GM21515 (cell line): Measurements from ENCODE around the gene RFC3.

Experiments
- ATAC-seq: cut with Tn5 transposase; IDR thresholded peaks from one replicate; pipeline ENCODE4 v1.9.1; 2021; ENCODE audit not compliant: unreplicated experiment

RFC3 gene

GRCh38 chr13:33863188-33863789 lies 45.3 kb downstream of the RFC3 start:
- no peak for ATAC-seq

GRCh38 chr13:33865945-33866344 lies 48.0 kb downstream of the RFC3 start:
- peak; percentile 83 for ATAC-seq

DNA sequence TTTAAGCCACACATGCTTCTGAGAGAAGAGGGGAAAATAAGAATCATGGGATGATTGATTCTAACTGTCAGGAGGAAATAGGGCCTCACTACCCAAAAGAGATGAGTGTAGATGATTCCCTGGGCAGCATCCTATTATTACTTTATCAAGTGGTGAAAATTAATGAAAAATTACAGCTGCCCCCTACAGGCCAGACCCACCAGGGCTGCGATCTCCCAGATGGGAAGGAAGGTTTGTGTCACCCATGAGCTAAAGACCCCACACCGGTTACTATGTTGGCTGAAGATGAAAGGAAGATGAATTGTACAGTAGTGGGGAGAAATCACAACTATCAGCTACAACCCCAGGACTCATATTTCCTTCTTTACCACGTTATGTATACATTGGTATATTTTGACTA lies 49.5 kb downstream of the RFC3 start:
- ATAC-seq, result no peak

- no peak for ATAC-seq
Observed at GRCh38 chr13:33868343-33868994, 50.5 kb downstream of the RFC3 start.

- ATAC-seq, result no peak
Observed at GRCh38 chr13:33869005-33869404, 51.1 kb downstream of the RFC3 start.

DNA sequence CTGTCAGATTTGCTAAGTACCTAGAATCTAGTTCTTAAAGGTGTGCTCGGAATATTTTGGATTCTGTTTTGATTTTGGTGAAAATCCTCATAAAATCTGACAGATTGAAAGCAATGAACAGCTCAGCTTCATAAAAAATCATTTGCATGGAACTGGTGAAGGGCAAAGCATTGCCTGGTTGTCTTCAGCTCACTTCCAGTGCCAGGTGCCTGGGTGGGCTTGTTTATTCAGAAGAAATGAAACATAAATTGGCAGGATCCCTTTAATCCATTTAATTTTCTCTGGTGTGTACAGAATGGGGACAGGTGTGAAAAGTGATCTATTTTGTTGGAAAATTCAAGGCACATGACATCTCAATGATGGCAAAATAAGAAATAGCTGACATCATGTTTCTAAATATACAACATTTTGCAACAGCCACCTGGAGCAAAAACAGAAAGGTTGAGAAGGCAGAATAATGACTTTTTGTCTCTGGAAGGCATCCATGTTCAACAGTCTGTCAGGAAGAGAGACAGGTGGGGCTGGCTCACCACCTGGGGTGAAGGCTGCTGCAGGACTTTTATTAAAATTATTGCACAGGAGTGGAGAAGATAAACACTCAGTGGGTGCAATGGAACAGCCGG lies 52.2 kb downstream of the RFC3 start:
- no peak for ATAC-seq

DNA sequence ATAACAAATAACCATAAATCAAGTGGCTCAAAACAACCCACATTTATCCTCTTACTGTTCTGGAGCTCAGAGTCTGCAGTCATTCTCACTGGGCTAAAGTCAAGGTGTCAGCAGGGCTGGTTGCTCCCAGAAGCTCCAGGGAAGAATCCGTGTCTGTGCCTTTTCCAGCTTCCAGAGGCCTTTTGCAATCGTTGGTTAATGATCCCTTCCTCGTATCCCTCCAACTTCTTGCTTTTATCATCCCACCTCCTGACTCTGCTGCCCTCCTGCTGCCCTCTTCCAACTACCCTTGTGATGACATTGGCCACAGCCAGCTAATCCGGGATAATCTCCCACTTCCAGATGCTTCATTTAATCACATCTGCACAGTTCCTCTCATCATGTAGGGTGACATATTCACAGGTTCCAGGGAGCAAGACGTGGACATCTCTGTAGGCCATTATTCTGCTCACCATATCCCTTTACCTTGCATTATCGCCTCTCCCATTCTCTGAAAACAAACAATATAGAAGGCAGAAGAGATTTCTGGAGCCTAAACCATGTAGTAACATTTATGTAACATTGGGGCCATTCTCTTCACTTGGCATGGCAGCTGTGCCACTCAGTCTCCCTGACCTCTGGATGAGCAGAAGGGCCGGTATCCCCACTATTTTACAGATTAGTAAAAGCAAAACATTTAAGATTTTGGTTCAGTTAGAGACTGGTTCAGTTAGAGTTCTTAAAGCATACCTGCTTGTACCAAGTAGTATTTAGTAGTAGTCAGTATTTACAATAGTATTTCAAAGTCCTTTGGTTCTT lies 53.5 kb downstream of the RFC3 start:
- no peak for ATAC-seq

DNA sequence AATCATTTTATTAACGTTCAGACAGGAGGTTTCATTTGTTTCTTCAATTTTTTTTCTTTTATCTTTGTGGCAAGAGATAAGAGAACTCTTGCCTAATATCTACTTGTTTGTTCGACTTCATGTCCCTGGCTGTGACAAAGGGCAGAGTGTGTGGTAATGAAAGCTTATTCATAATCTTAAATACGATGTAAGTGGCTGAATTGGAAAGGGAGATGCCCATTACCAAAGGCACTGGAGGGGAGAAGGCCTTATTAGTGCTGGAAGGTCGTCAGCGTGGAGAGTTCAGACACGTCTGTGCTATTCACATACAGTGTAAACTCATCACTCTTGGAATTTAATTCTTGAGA lies 54.0 kb downstream of the RFC3 start:
- no peak for ATAC-seq

- no peak for ATAC-seq
Observed at GRCh38 chr13:33873251-33873908, 55.4 kb downstream of the RFC3 start.

DNA sequence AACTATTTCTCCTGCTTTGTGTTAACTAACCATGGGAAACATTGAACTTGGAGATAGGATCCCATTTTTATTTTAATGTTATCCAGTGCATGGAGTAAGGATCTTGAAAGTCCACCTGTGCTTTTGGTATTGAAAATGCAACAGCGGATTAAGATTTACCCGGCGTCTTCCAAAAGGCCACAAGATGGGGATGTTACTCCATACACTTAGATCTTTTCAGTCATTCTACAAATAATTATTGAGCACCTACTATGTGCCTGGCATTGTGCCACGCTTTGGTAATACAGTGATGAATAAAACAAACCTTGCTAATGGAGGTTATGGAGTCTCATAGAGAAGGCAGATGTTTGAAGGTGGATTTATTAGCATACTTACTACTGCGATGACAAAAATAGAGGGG lies 56.9 kb downstream of the RFC3 start:
- no peak for ATAC-seq

DNA sequence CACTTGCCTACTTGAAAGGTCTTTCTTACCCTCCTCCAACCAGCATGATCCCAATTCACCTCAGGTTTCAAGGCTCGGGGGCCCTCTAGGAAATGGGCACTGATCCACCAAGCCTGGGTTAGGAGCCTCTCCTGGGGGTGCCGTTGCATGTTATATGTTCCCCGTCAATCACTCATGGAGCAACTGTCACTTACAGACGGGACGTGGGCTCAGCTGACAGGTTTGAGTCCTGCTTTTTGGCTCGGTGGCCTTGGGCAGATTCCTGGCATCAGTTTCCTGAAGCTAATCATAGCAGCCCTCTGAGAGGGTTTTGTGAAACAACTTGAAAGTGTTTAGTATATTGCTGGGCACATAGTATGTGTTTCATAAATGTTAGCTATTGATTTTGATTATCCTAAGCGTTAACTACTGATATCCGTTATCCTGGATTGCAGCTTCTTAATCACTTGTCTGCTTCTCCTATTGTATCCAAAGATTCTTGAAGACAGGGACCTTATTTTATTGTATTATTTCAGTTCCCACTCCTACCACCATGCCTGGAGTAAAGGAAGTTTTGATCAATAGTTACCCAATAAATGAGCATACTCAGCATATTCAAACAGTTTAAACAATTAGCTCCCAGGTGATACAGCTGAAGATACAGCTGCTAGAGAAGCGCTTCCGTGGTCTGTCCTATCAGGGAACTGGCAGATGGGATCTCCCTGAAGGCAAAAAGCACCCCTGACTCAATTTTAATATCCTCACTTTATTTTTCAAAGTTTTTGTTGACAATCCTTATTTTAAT lies 57.9 kb downstream of the RFC3 start:
- ATAC-seq, result no peak

- ATAC-seq, result no peak
Observed at GRCh38 chr13:33876716-33877394, 58.9 kb downstream of the RFC3 start.

GRCh38 chr13:33879118-33879517 lies 61.2 kb downstream of the RFC3 start:
- no peak for ATAC-seq

GRCh38 chr13:33882804-33883203 lies 64.9 kb downstream of the RFC3 start:
- no peak for ATAC-seq

DNA sequence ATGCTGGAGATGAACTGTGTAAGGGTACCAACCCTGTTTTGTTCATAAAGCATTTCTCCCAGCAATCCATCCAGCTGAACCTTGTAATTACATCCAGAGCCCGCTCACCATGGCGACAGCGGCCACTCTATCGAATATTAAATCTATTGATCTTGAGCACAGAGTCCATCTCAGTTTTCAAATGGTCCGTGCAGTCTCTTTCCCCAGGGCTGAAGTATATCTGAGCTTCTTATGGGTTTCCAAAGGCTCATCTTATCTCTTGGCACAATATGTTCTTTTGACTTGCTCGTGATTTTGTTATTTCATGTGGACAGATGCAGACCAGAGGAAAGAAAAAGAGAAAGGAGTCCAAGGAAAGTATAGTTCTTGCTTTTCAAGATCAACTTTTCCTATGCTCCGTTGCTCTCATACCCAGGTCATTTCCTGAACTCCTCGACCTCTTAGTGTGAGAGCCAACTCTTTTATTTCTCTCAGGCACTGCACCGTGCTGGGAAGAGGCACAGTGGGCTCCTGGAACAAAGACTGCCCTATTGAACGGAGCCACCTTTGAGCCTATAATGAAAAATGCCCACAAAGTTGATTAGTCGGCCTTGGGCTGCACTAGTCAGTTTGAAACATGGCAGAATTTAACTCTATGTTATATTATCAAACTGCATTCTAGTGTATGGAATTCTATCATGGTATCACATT lies 66.7 kb downstream of the RFC3 start:
- ATAC-seq, result no peak
